SK-N-MC (cell line): ENCODE results near the gene LRIG1.

ENCODE experiments used
- DNase-seq: peaks from one replicate; pipeline ENCODE4 v3.0.0-alpha.2; 2011; ENCODE audit warnings: low read depth, low spot score
- H3K27ac ChIP-seq: fragments of 200-600 bp; sonication (generic); 2 replicates; pipeline ENCODE4 v1.5.1; 2016; ENCODE audit warnings: mixed run types
- H3K36me3 ChIP-seq: fragments of 200-600 bp; sonication (generic); 2 replicates; pipeline ENCODE4 v1.6.1; 2017; ENCODE audit warnings: antibody characterized with exemption, low read length, mixed read lengths; ENCODE audit not compliant: insufficient read depth
- H3K4me3 ChIP-seq: fragments of 200-600 bp; sonication (generic); 2 replicates; pipeline ENCODE4 v1.5.1; 2016
- H3K9ac ChIP-seq: fragments of 200-600 bp; sonication (generic); 2 replicates; pipeline ENCODE4 v1.8.0; 2017; ENCODE audit warnings: mixed run types, mixed read lengths; ENCODE audit not compliant: insufficient read length
- H3K9me3 ChIP-seq: fragments of 200-600 bp; sonication (generic); 2 replicates; pipeline ENCODE4 v1.6.1; 2017; ENCODE audit warnings: low read depth, mild to moderate bottlenecking, antibody characterized with exemption, low read length, moderate library complexity, mixed read lengths
- EZH2 ChIP-seq: fragments of 200-600 bp; sonication (generic); IDR thresholded peaks from one replicate; pipeline ENCODE4 v1.6.1; 2017; ENCODE audit warnings: antibody characterized with exemption
- FOXP2 ChIP-seq: optimal IDR thresholded peaks from 2 replicates; pipeline ENCODE3; 2011; ENCODE audit warnings: mild to moderate bottlenecking, moderate library complexity; ENCODE audit not compliant: insufficient read depth; ENCODE audit errors: extremely low read length, control extremely low read depth
- POLR2AphosphoS5 ChIP-seq: IDR thresholded peaks from 2 replicates; pipeline ENCODE4 v1.6.1; 2012; ENCODE audit warnings: mild to moderate bottlenecking, low read depth, low read length, borderline replicate concordance

Gene LRIG1

GRCh38 chr3:66494959-66495667 is 5.7 kb downstream of the LRIG1 start:
- no peak overlapping the region for H3K9ac ChIP-seq
- H3K4me3 ChIP-seq = no peak overlapping the region
- no peak overlapping the region for H3K27ac ChIP-seq
- DNase-seq = no peak
- H3K36me3 ChIP-seq = no peaks in the 10 kb centered on the region
- H3K9me3 ChIP-seq = no peaks in the 10 kb centered on the region
- no peak for TF ChIP-seq POLR2AphosphoS5
- TF ChIP-seq EZH2 = no peak
- TF ChIP-seq FOXP2 = no peak

- no peak for TF ChIP-seq FOXP2
- no peak for TF ChIP-seq POLR2AphosphoS5
- TF ChIP-seq EZH2 = no peak
- Histone ChIP-seq H3K27ac (no peak overlapping the region), H3K9ac (no peak overlapping the region), H3K9me3 (no peaks in the 10 kb centered on the region), H3K4me3 (no peak overlapping the region), H3K36me3 (no peaks in the 10 kb centered on the region)
- DNase-seq = no peak
Measured at GRCh38 chr3:66493458-66494099, 7.2 kb downstream of the LRIG1 start.

DNA sequence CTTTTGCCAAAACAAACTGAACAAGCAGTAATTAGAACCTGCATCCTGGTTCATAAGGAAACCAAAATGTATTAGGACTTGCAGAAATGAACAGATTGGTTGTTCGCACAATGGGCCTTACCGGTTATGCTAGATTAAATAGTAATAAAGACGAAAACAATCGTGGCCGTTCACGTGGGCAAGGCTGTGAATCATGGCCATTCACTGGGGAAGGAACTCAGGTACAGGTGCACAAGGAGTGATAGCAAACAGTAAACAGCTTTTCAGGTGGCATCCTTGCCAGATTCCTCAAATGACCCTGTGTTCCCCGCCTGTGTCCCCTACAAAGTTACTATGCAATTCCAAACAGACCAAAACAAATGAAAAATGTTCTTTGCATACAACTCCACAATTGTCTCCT is 8.2 kb downstream of the LRIG1 start:
- no peaks in the 10 kb centered on the region for H3K9me3 ChIP-seq
- TF ChIP-seq POLR2AphosphoS5 = no peak
- no peak for TF ChIP-seq FOXP2
- TF ChIP-seq EZH2 = no peak
- H3K4me3 ChIP-seq = no peak overlapping the region
- DNase-seq = no peak
- H3K9ac ChIP-seq = no peak overlapping the region
- H3K27ac ChIP-seq = no peak overlapping the region
- H3K36me3 ChIP-seq = no peaks in the 10 kb centered on the region

DNA sequence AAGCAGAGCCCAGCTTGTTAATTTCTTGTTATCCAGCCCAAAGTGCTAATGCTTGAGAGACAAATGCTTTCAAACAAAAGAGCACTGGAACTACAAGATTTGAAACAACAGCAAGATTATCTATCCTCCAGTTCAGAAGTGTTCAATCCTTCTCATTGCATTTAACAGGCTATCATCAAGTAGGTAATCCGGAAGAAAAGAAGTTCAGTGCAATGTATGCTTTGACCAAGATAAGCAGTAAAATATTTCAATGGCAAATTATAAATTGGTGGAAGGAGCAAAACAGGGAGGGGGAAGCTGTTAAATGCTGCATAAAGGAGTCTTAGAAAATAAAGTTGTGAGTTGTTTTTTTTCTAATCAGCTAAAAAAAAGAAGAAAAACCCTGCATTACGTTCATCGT is 8.8 kb downstream of the LRIG1 start:
- H3K9ac ChIP-seq = no peak overlapping the region
- DNase-seq = no peak
- no peaks in the 10 kb centered on the region for H3K9me3 ChIP-seq
- H3K36me3 ChIP-seq = no peaks in the 10 kb centered on the region
- no peak for TF ChIP-seq FOXP2
- no peak for TF ChIP-seq EZH2
- no peak for TF ChIP-seq POLR2AphosphoS5
- no peak overlapping the region for H3K27ac ChIP-seq
- no peak overlapping the region for H3K4me3 ChIP-seq

GRCh38 chr3:66490984-66491383 is 9.8 kb downstream of the LRIG1 start:
- TF ChIP-seq FOXP2 = no peak
- TF ChIP-seq POLR2AphosphoS5 = no peak
- no peak overlapping the region for H3K9ac ChIP-seq
- no peak overlapping the region for H3K27ac ChIP-seq
- H3K36me3 ChIP-seq = no peaks in the 10 kb centered on the region
- H3K4me3 ChIP-seq = no peak overlapping the region
- no peak for DNase-seq
- no peaks in the 10 kb centered on the region for H3K9me3 ChIP-seq

GRCh38 chr3:66490214-66490613 is 10.6 kb downstream of the LRIG1 start:
- no peak for DNase-seq
- H3K36me3 ChIP-seq = no peaks in the 10 kb centered on the region

GRCh38 chr3:66489581-66489980 is 11.2 kb downstream of the LRIG1 start:
- H3K9me3 ChIP-seq = no peaks in the 10 kb centered on the region
- no peak overlapping the region for H3K9ac ChIP-seq
- H3K27ac ChIP-seq = no peak overlapping the region
- H3K36me3 ChIP-seq = no peaks in the 10 kb centered on the region
- DNase-seq = no peak
- TF ChIP-seq POLR2AphosphoS5 (no peak), EZH2 (no peak), FOXP2 (no peak)
- no peak overlapping the region for H3K4me3 ChIP-seq

More at GRCh38 chr3:66490214-66490613, 10.6 kb downstream of the LRIG1 start:
- H3K27ac ChIP-seq = no peak overlapping the region
- no peaks in the 10 kb centered on the region for H3K9me3 ChIP-seq
- no peak overlapping the region for H3K9ac ChIP-seq
- no peak overlapping the region for H3K4me3 ChIP-seq
- TF ChIP-seq EZH2 = no peak
- no peak for TF ChIP-seq POLR2AphosphoS5
- TF ChIP-seq FOXP2 = no peak

DNA sequence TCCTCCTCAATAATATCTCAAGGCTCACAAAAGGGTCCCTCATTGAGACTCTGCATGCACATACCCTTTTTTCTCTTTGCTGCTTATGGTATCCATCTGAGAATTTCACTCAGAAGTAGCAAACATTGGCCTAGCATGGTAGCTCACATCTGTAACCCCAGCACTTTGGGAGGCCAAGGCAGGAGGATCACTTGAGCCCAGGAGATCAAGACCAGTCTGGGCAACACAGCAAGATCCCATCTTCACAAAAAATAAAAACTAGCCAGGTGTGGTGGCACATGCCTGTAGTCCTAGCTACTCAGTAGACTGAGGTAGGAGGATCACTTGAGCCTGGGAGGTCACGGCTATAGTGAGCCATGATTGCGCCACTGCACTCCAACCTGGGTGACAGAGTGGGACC is 11.7 kb downstream of the LRIG1 start:
- Histone ChIP-seq H3K9ac (no peak overlapping the region), H3K36me3 (no peaks in the 10 kb centered on the region), H3K9me3 (no peaks in the 10 kb centered on the region), H3K4me3 (no peak overlapping the region), H3K27ac (no peak overlapping the region)
- no peak for DNase-seq
- no peak for TF ChIP-seq EZH2

- no peak for DNase-seq
- TF ChIP-seq POLR2AphosphoS5 (no peak), FOXP2 (no peak)
- H3K36me3 ChIP-seq = no peaks in the 10 kb centered on the region
- no peak overlapping the region for H3K9ac ChIP-seq
- H3K9me3 ChIP-seq = no peaks in the 10 kb centered on the region
- H3K4me3 ChIP-seq = no peak overlapping the region
- H3K27ac ChIP-seq = no peak overlapping the region
Measured at GRCh38 chr3:66488492-66488891, 12.3 kb downstream of the LRIG1 start.
